Lower leg skin (tissue), 4 donors: ENCODE measurements around the gene DLGAP1. TPM values are rescaled to one million over a fixed set of nuclear protein-coding genes. Genes with fewer than 3 reads are reported as not detected.

Experiments used
- DNase-seq, 2 donors: peaks; one replicate each; pipeline ENCODE4 v3.0.0-alpha.2; 2019; ENCODE audit warnings: low spot score in 2 of 2
- H3K4me3 ChIP-seq: fragments of 200-600 bp; sonication (generic); 2 replicates; pipeline ENCODE4 v1.5.1; 2017; ENCODE audit warnings: mild to moderate bottlenecking, low read depth; ENCODE audit not compliant: poor library complexity, severe bottlenecking
- CTCF ChIP-seq, 3 donors: fragments of 450-650 bp; IDR thresholded peaks; one replicate each; pipeline ENCODE4 v1.5.1; 2016; ENCODE audit warnings: antibody characterized with exemption in 3 of 3, mild to moderate bottlenecking in 3 of 3, moderate library complexity in 2 of 3
- POLR2A ChIP-seq, 2 donors: fragments of 450-650 bp; IDR thresholded peaks; one replicate each; pipeline ENCODE4 v1.6.1; 2016 to 2017; ENCODE audit warnings: antibody characterized with exemption in 2 of 2, mild to moderate bottlenecking in 1 of 2, moderate library complexity in 1 of 2
- WGBS, 2 donors: methylation state at CpG; one replicate each; pipeline ENCODE4 v1.1.5; 2018; 5-methylcytosine and 5-hydroxymethylcytosine counted together
- intact Hi-C: fragments of 100-400 bp; cut with DNase I; formaldehyde crosslinking; loops from one replicate; pipeline ENCODE4 v1.15.0; 2023; ENCODE audit warnings: low total_unique reads
- total RNA-seq, 4 donors: library from RNA; depleted of rRNA; stranded (reverse); fragments of >200 nt; gene quantifications; one replicate each; pipeline ENCODE4 v1.1.0, GENCODE V29; 2016

Gene DLGAP1
- total RNA-seq, 4 donors from 2014 or later: 0.34 to 1.3 (median 0.82) TPM

GRCh38 chr18:3993941-3994687 is 461.0 kb downstream of the DLGAP1 start:
- WGBS, 2 donors: 85 to 92% methylated on average over 9 of the region's 9 CpGs
- TF ChIP-seq POLR2A (IDR thresholded peaks at IDR 0.05) (no peak), CTCF (IDR thresholded peaks at IDR 0.05) (no peak)
- no peak overlapping the region for H3K4me3 ChIP-seq
- DNase-seq: no peak
- intact Hi-C loops: no loop called here

- TF ChIP-seq POLR2A (IDR thresholded peaks at IDR 0.05): no peak
- TF ChIP-seq CTCF (IDR thresholded peaks at IDR 0.05): no peak
- 95% methylated on average over 2 of the region's 2 CpGs for WGBS, 2 donors
- intact Hi-C loops: no loop called here
- H3K4me3 ChIP-seq: no peak overlapping the region
- DNase-seq: no peak
These were observed 469.4 kb downstream of the DLGAP1 start for GRCh38 chr18:3985664-3986063.

GRCh38 chr18:3985020-3985419 is 470.1 kb downstream of the DLGAP1 start:
- H3K4me3 ChIP-seq: no peak overlapping the region
- intact Hi-C loops: no loop called here
- no peak for DNase-seq
- no peak for TF ChIP-seq POLR2A (IDR thresholded peaks at IDR 0.05)
- no peak for TF ChIP-seq CTCF (IDR thresholded peaks at IDR 0.05)

- no peak for DNase-seq
- intact Hi-C loops: no loop called here
- 85 to 94% methylated on average over 3 of the region's 3 CpGs for WGBS, 2 donors
- no peak overlapping the region for H3K4me3 ChIP-seq
- TF ChIP-seq CTCF (IDR thresholded peaks at IDR 0.05): no peak
- TF ChIP-seq POLR2A (IDR thresholded peaks at IDR 0.05): no peak
These were observed 470.8 kb downstream of the DLGAP1 start for GRCh38 chr18:3984163-3984757.

GRCh38 chr18:3983351-3983969 is 471.6 kb downstream of the DLGAP1 start:
- DNase-seq: no peak
- TF ChIP-seq CTCF (IDR thresholded peaks at IDR 0.05) (no peak), POLR2A (IDR thresholded peaks at IDR 0.05) (no peak)
- intact Hi-C loops: no loop called here
- WGBS, 2 donors: 30 to 39% methylated on average over 5 of the region's 5 CpGs
- H3K4me3 ChIP-seq: no peak overlapping the region
